ENCODE data around the gene DPF3. TPM values are rescaled to one million over a fixed set of nuclear protein-coding genes. Genes with fewer than 3 reads are reported as not detected.

The DPF3 gene
- total and polyA plus RNA-seq, 9 of the 15 experiments (the other 6 are each of a cell fraction or from before 2014, with no cell fraction given): 0.21 to 4.9 (median 1.2) TPM

- DNase-seq (ENCODE audit: extremely low read depth in 1 of 4, low spot score in 3 of 4) (peak in 2 of 4 experiments; percentile 30 to 31), FAIRE-seq (no peak), ATAC-seq (peak; percentile 88)
- no TSS peak for BruUV-seq (replicated peaks)
- no peak overlapping the region for H2AFZ ChIP-seq (ENCODE audit: low read depth, low read length)
- H3K79me2 ChIP-seq (ENCODE audit: control insufficient read depth, insufficient read depth, low read length): no peaks in the 10 kb centered on the region
- POLR2A ChIA-PET: no interaction called here
- CTCF ChIA-PET (ENCODE audit: low intra/inter-chr PET ratio): no interaction called here
- intact Hi-C loops (cut with micrococcal nuclease): no loop called here
- H3K27me3 ChIP-seq (ENCODE audit: control insufficient read depth in 2 of 2, insufficient read depth in 2 of 2, low read length in 2 of 2): no peaks in the 10 kb centered on the region; a peak in 1 of 5 replicates
- no peaks in the 10 kb centered on the region for H3K9me3 ChIP-seq (replicated peaks; ENCODE audit: control insufficient read depth, insufficient read depth, low read depth, low read length)
- no peaks in the 10 kb centered on the region for H3K9me1 ChIP-seq (ENCODE audit: control insufficient read depth, insufficient read depth, low read length)
- 3% methylated on average over 3 of the region's 3 CpGs for WGBS (ENCODE audit: insufficient coverage, low coverage, missing lambda C conversion rate)
- H3K27ac ChIP-seq (ENCODE audit: extremely low read depth, low read depth, low read length): no peak overlapping the region
- H3K9ac ChIP-seq (ENCODE audit: insufficient read depth in 1 of 2, low read depth in 2 of 2, low read length in 2 of 2): no peak overlapping the region
- H3K4me3 ChIP-seq: no peak overlapping the region
- peaks cover 0 to 12% of the 10 kb centered on the region in 2 experiments; a peak in 3 of 5 replicates for H3K4me1 ChIP-seq (replicated peaks in 1 of 2; ENCODE audit: control insufficient read depth in 2 of 2, insufficient read depth in 2 of 2, low read length in 2 of 2)
- no peaks in the 10 kb centered on the region for H4K20me1 ChIP-seq (replicated peaks; ENCODE audit: control insufficient read depth, insufficient read depth, low read length)
- H3K36me3 ChIP-seq (ENCODE audit: control insufficient read depth, insufficient read depth, low read length): no peaks in the 10 kb centered on the region
- H3K4me2 ChIP-seq (ENCODE audit: insufficient read depth, low read length): no peak overlapping the region
- in situ Hi-C loops (cut with MboI): no loop called here
- TF ChIP-seq CEBPB (tag; IDR thresholded peaks at IDR 0.05) (peak; percentile 62), ZNF263 (CRISPR knock-in tag; IDR thresholded peaks at IDR 0.05; ENCODE audit: borderline replicate concordance) (peak; percentile 99), MTA1 (IDR thresholded peaks at IDR 0.05; ENCODE audit: borderline replicate concordance) (peak; percentile 22; the same call in 1 of the 2 replicates), CEBPG (CRISPR knock-in tag; IDR thresholded peaks at IDR 0.05) (no peak), CEBPG (tag; conservative IDR thresholded peaks at IDR 0.05 in 1 of 2, IDR thresholded peaks at IDR 0.05 in 1 of 2) (peak; percentile 79 to 96), TRIM24 (IDR thresholded peaks at IDR 0.05) (peak in 1 of 2 experiments; percentile 24; a peak in 1 of 4 replicates), EGR1 (conservative IDR thresholded peaks at IDR 0.05) (peak; percentile 28), MAZ (CRISPR knock-in tag; conservative IDR thresholded peaks at IDR 0.05 in 1 of 2, IDR thresholded peaks at IDR 0.05 in 1 of 2) (0 out of 4 replicates have a peak, but pooled peaks of 1 of the 2 experiments have one; percentile 27), LEF1 (IDR thresholded peaks at IDR 0.05) (no peak; the same call in 1 of the 2 replicates), SREBF1 (IDR thresholded peaks at IDR 0.05; ENCODE audit: borderline replicate concordance, low read depth, low read length) (no peak), NR2C2 (CRISPR knock-in tag; IDR thresholded peaks at IDR 0.05) (no peak), NR2C2 (tag; IDR thresholded peaks at IDR 0.05) (peak; percentile 21; the same call in 1 of the 2 replicates), TFAP4 (CRISPR knock-in tag; IDR thresholded peaks at IDR 0.05; ENCODE audit: borderline replicate concordance) (no peak), SRSF9 (IDR thresholded peaks at IDR 0.05; ENCODE audit: borderline replicate concordance, low read depth, low read length) (no peak), SRSF3 (IDR thresholded peaks at IDR 0.05; ENCODE audit: insufficient read depth, low read length) (no peak), ARID1B (IDR thresholded peaks at IDR 0.05) (peak; percentile 28; the same call in 1 of the 2 replicates), ATF3 (IDR thresholded peaks at IDR 0.05) (peak; percentile 76; the same call in 1 of the 2 replicates), ATF3 (CRISPR knock-in tag; conservative IDR thresholded peaks at IDR 0.05) (no peak), SRF (CRISPR knock-in tag; IDR thresholded peaks at IDR 0.05) (peak in 1 of 2 experiments; percentile 66; a peak in 1 of 4 replicates), CTBP1 (IDR thresholded peaks at IDR 0.05; ENCODE audit: borderline replicate concordance) (peak; percentile 56; the same call in 1 of the 2 replicates), DPF2 (IDR thresholded peaks at IDR 0.05) (peak; percentile 22; the same call in 1 of the 2 replicates), ELF1 (tag; IDR thresholded peaks at IDR 0.05) (no peak), SMARCA4 (IDR thresholded peaks at IDR 0.05) (peak; percentile 46; the same call in 1 of the 2 replicates), SPI1 (IDR thresholded peaks at IDR 0.05; ENCODE audit: borderline replicate concordance, low read depth, low read length) (peak; percentile 99)
Observed at GRCh38 chr14:72699852-72700257, 194.0 kb downstream of the DPF3 start.

Measured in K562 (cell line).